NOMO-1 treated with dmso at 0.1 percent for 144 hours (cell line): ENCODE measurements around the gene TRIM69.

Source experiments
- DNase-seq: peaks from one replicate; lab custom pipeline; 2025; ENCODE audit not compliant: unreplicated experiment; lab: John Stamatoyannopoulos, UW

The TRIM69 gene

DNA sequence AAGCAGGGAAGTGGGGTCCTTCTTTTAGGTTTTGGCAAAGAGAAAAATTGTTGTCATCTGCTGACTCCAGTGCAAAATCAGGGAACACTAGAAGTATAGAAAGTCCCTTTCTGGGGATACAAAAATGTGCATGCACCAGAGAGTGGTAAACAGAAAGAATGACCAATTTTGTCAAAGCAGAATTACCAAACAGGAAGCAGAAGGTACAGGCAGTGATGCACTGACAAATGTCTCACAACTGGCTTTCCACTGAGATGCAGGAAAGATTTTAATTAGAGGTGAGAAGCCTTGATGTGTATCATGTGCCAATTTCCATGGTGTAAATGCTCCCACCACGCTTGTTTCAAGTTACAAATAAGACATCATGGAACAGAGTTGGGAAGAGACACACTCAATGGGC is 66.0 kb downstream of the TRIM69 start:
- DNase-seq = no peak

GRCh38 chr15:44804298-44805046 is 68.1 kb downstream of the TRIM69 start:
- no peak for DNase-seq

GRCh38 chr15:44808557-44808956 is 72.2 kb downstream of the TRIM69 start:
- no peak for DNase-seq

- no peak for DNase-seq
Observed at GRCh38 chr15:44810237-44810636, 73.9 kb downstream of the TRIM69 start.

DNA sequence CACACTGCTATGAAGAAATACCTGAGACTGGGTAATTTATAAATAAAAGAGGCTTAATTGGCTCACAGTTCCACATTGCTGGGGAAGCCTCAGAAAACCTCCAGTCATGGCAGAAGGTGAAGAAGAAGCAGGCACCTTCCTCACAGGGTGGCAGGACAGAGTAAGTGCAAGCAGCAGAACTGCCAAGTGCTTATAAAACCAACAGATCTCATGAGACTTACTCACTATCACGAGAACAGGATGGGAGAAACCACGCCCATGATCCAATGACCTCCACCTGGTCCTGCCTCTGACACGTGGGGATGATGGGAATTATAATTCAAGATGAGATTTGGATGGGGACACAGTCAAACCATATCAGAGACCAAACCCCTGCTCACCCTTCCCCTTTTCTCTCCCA is 75.0 kb downstream of the TRIM69 start:
- DNase-seq = no peak

DNA sequence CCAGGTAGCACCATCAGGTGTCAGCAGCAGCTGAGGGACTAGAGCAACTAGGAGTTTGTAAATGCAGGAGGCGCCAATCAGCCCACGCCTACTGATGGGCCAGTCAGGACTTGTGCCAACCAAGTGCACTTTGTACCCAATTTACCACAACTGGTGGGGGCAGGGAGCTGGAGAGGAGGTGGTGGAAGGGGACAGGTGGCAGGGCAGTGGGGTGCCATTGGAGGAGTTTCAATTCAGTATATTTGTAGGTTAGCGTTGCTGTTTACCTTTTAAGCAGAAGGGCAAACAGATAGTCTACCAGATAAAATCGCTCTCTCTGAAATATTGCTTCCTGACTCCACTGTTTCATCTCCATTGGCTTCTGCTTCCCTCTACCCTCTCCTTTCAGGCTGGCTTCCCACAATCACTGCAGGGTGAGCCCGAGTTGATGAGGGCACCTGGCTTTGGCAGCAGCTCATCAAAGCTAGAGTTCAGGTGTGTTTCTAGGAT is 75.7 kb downstream of the TRIM69 start:
- no peak for DNase-seq

DNA sequence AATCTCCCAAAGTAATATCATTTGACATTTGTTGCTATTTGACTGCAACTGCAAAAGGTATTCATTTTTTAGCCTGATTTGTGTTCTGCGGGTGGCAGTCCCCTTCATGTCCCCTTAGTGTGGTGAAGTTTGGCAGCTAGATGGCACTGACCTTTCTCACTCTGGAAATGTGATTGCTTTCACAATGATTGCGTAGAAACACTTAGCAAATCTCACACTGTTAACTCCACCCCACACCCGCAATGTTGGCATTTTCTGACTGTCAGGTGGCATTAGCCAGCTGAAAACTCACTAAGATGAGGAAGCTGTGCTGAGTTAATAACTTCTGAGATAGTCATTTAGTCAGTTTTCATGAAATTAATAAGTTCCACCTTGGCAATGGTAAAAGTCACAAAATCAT is 76.9 kb downstream of the TRIM69 start:
- DNase-seq = no peak
